H9 (cell line): Measurements from ENCODE around the gene TRPC6. TPM values are rescaled to one million over a fixed set of nuclear protein-coding genes. Genes with fewer than 3 reads are reported as not detected.
A peak's percentile ranks its signal among the peaks of the same experiment; 100 is the strongest.

Experiments used
- DNase-seq: peaks from one replicate; pipeline ENCODE4 v3.0.0-alpha.2; 2017
- H2AFZ ChIP-seq: one replicate; pipeline ENCODE4 v1.6.1; 2013; ENCODE audit warnings: mild to moderate bottlenecking, low read length, control low read depth, moderate library complexity
- H2AK5ac ChIP-seq: 2 replicates; pipeline ENCODE4 v1.6.1; 2013; ENCODE audit warnings: low read length, control low read depth, mixed read lengths; ENCODE audit not compliant: insufficient read length
- H2BK120ac ChIP-seq: one replicate; pipeline ENCODE4 v1.6.1; 2013; ENCODE audit warnings: low read depth, mild to moderate bottlenecking, low read length, control low read depth, inconsistent platforms; ENCODE audit not compliant: poor library complexity, severe bottlenecking
- H2BK12ac ChIP-seq: 2 replicates; pipeline ENCODE4 v1.6.1; 2013; ENCODE audit warnings: low read length, control low read depth, mixed read lengths, low read depth; ENCODE audit not compliant: insufficient read length
- H2BK15ac ChIP-seq: 2 replicates; pipeline ENCODE4 v1.6.1; 2013; ENCODE audit warnings: low read depth, low read length, control low read depth
- H2BK20ac ChIP-seq: one replicate; pipeline ENCODE4 v1.6.1; 2013; ENCODE audit warnings: low read depth, mild to moderate bottlenecking, low read length, control low read depth, inconsistent platforms; ENCODE audit not compliant: poor library complexity, severe bottlenecking
- H2BK5ac ChIP-seq: 2 replicates; pipeline ENCODE4 v1.6.1; 2013; ENCODE audit warnings: low read length, control low read depth, mixed read lengths; ENCODE audit not compliant: insufficient read length
- H3K14ac ChIP-seq: 2 replicates; pipeline ENCODE4 v1.6.1; 2013; ENCODE audit warnings: low read length, control low read depth; ENCODE audit not compliant: insufficient read depth
- H3K18ac ChIP-seq: 2 replicates; pipeline ENCODE4 v1.6.1; 2013; ENCODE audit warnings: low read depth, mild to moderate bottlenecking, mixed read lengths, low read length, control low read depth; ENCODE audit not compliant: insufficient read length
- H3K23ac ChIP-seq: 2 replicates; pipeline ENCODE4 v1.6.1; 2013; ENCODE audit warnings: low read length, control low read depth, mixed read lengths, low read depth; ENCODE audit not compliant: insufficient read length
- H3K23me2 ChIP-seq: 2 replicates; pipeline ENCODE4 v1.6.1; 2013; ENCODE audit warnings: low read depth, mild to moderate bottlenecking, mixed read lengths, low read length, control low read depth; ENCODE audit not compliant: insufficient read length, poor library complexity, severe bottlenecking
- H3K27ac ChIP-seq: 2 replicates; pipeline ENCODE4 v1.5.1; 2013; ENCODE audit warnings: low read length, control low read depth, mixed read lengths, low read depth; ENCODE audit not compliant: insufficient read length
- H3K27me3 ChIP-seq: 2 replicates; pipeline ENCODE4 v1.6.1; 2013; ENCODE audit warnings: low read length, control low read depth, inconsistent platforms; ENCODE audit not compliant: insufficient read depth
- H3K4ac ChIP-seq: 2 replicates; pipeline ENCODE4 v1.6.1; 2013; ENCODE audit warnings: low read depth, mild to moderate bottlenecking, control low read depth, inconsistent platforms, low read length, moderate library complexity
- H3K4me1 ChIP-seq: 2 replicates; pipeline ENCODE4 v1.6.1; 2013; ENCODE audit warnings: low read length, control low read depth, inconsistent platforms; ENCODE audit not compliant: insufficient read depth
- H3K4me2 ChIP-seq: 2 replicates; pipeline ENCODE4 v1.6.1; 2013; ENCODE audit warnings: low read length, control low read depth, mixed read lengths; ENCODE audit not compliant: insufficient read length, insufficient read depth
- H3K56ac ChIP-seq: 2 replicates; pipeline ENCODE4 v1.6.1; 2013; ENCODE audit warnings: low read depth, mild to moderate bottlenecking, mixed read lengths, low read length, control low read depth; ENCODE audit not compliant: insufficient read length
- H3K79me1 ChIP-seq: 2 replicates; pipeline ENCODE4 v1.6.1; 2013; ENCODE audit warnings: low read depth, mild to moderate bottlenecking, moderate library complexity, low read length, control low read depth, inconsistent platforms; ENCODE audit not compliant: insufficient read depth, poor library complexity, severe bottlenecking
- H3K79me2 ChIP-seq: 2 replicates; pipeline ENCODE4 v1.6.1; 2013; ENCODE audit warnings: low read length, control low read depth, inconsistent platforms; ENCODE audit not compliant: insufficient read depth
- H3K9ac ChIP-seq: 2 replicates; pipeline ENCODE4 v1.6.1; 2013; ENCODE audit warnings: low read length, control low read depth, mixed read lengths; ENCODE audit not compliant: insufficient read length; ENCODE audit errors: extremely low read depth
- H3K9me3 ChIP-seq: one replicate; pipeline ENCODE4 v1.6.1; 2013; ENCODE audit warnings: low read depth, low read length, inconsistent platforms; ENCODE audit not compliant: control insufficient read depth
- H3T11ph ChIP-seq: one replicate; pipeline ENCODE4 v1.6.1; 2013; ENCODE audit warnings: mild to moderate bottlenecking, low read length, control low read depth, inconsistent platforms
- H4K20me1 ChIP-seq: one replicate; pipeline ENCODE4 v1.6.1; 2013; ENCODE audit not compliant: control insufficient read depth, insufficient read length, insufficient read depth
- H4K5ac ChIP-seq: 2 replicates; pipeline ENCODE4 v1.6.1; 2013; ENCODE audit warnings: low read depth, mild to moderate bottlenecking, mixed read lengths, low read length, control low read depth; ENCODE audit not compliant: insufficient read length
- H4K8ac ChIP-seq: replicated peaks from 2 replicates; pipeline ENCODE4 v1.6.1; 2013; ENCODE audit warnings: low read length, control low read depth, mixed read lengths, low read depth; ENCODE audit not compliant: insufficient read length
- H4K91ac ChIP-seq: 2 replicates; pipeline ENCODE4 v1.6.1; 2013; ENCODE audit warnings: low read depth, mild to moderate bottlenecking, moderate library complexity, mixed read lengths, low read length, control low read depth; ENCODE audit not compliant: insufficient read length
- H3K27ac Mint-ChIP-seq, 3 experiments: 2 replicates in 2 of 3; 3 replicates in 1 of 3; pipeline ENCODE4 v1.8.0; 2020 to 2021; ENCODE audit warnings: mixed read lengths in 3 of 3, mild to moderate bottlenecking in 1 of 3, moderate library complexity in 1 of 3
- H3K27me3 Mint-ChIP-seq: 2 replicates; pipeline ENCODE4 v1.8.0; 2021; ENCODE audit warnings: low read depth, mild to moderate bottlenecking, moderate library complexity, mixed read lengths
- H3K36me3 Mint-ChIP-seq, 3 experiments: 2 replicates in 2 of 3; 3 replicates in 1 of 3; pipeline ENCODE4 v1.8.0; 2020 to 2021; ENCODE audit warnings: low read depth in 3 of 3, mixed read lengths in 3 of 3; ENCODE audit not compliant: insufficient read depth in 1 of 3
- H3K4me1 Mint-ChIP-seq, 2 experiments: 2 replicates each; pipeline ENCODE4 v1.8.0; 2020; ENCODE audit warnings: mixed read lengths in 2 of 2
- H3K4me3 Mint-ChIP-seq, 2 experiments: 2 replicates in 1 of 2; 3 replicates in 1 of 2; pipeline ENCODE4 v1.8.0; 2020 to 2021; ENCODE audit warnings: mild to moderate bottlenecking in 2 of 2, mixed read lengths in 2 of 2, moderate library complexity in 1 of 2
- H3K9me3 Mint-ChIP-seq, 2 experiments: 2 replicates in 1 of 2; 3 replicates in 1 of 2; pipeline ENCODE4 v1.8.0; 2020; ENCODE audit warnings: mild to moderate bottlenecking in 2 of 2, mixed read lengths in 2 of 2, moderate library complexity in 1 of 2
- WGBS: extraction: QIAGEN DNeasy Blood & Tissue Kit; methylation state at CpG from one replicate; pipeline ENCODE4 v1.1.7; 2013; ENCODE audit warnings: missing lambda C conversion rate, low lambda C conversion rate, mixed read lengths; ENCODE audit not compliant: insufficient read length; ENCODE audit errors: extremely low coverage; 5-methylcytosine and 5-hydroxymethylcytosine counted together
- total RNA-seq: library from RNA; stranded (reverse); gene quantifications from 2 replicates; pipeline ENCODE4 v1.2.1, GENCODE V29; 2021
- TF ChIP-seq, protein P1 (sequence below): fragments of 200-600 bp; sonication (generic); conservative IDR thresholded peaks from 3 replicates; pipeline ENCODE4 v1.8.0; 2021; ENCODE audit warnings: antibody characterized with exemption, mild to moderate bottlenecking

Gene TRPC6
- total RNA-seq, 1 experiment from 2014 or later, result 14.4 TPM

DNA sequence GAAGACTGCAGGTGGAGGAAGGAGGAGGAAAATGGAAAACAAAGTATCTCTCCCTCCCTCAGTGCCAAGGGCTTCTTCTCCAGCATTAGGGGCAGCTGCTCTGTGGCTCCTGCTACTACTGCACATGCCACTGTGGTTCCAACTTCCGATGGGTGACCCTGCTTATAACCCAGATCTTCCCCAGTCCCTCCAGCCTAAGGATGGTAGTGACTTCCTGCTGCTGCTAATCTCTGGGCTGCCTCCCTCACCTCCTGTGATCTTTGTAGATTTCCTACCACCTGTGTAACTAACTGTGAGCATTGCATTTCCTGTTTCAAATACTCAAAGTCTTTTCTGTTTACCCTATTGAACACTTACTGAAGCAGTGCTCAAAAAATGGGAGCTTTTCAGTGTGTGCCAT is 28.7 kb upstream of the TRPC6 start:
- Mint-ChIP-seq H3K4me3 (no peak overlapping the region), H3K9me3 (no peaks in the 10 kb centered on the region), H3K27me3 (no peaks in the 10 kb centered on the region), H3K36me3 (no peaks in the 10 kb centered on the region), H3K27ac (peak overlapping the region in 1 of 3 experiments; percentile 76; a peak in 1 of 7 replicates), H3K4me1 (peaks cover 15 to 16% of the 10 kb centered on the region in 2 experiments)
- no peak overlapping the region for H2BK12ac ChIP-seq
- H4K8ac ChIP-seq, result no peak overlapping the region
- no peaks in the 10 kb centered on the region for H3K27me3 ChIP-seq
- no peak overlapping the region for H3T11ph ChIP-seq
- H2AK5ac ChIP-seq, result no peak overlapping the region
- no peak overlapping the region for H2BK20ac ChIP-seq
- H4K20me1 ChIP-seq, result no peaks in the 10 kb centered on the region
- H3K4me1 ChIP-seq, result peaks cover 1% of the 10 kb centered on the region; the same call in 1 of the 2 replicates
- TF ChIP-seq, protein P1, sequence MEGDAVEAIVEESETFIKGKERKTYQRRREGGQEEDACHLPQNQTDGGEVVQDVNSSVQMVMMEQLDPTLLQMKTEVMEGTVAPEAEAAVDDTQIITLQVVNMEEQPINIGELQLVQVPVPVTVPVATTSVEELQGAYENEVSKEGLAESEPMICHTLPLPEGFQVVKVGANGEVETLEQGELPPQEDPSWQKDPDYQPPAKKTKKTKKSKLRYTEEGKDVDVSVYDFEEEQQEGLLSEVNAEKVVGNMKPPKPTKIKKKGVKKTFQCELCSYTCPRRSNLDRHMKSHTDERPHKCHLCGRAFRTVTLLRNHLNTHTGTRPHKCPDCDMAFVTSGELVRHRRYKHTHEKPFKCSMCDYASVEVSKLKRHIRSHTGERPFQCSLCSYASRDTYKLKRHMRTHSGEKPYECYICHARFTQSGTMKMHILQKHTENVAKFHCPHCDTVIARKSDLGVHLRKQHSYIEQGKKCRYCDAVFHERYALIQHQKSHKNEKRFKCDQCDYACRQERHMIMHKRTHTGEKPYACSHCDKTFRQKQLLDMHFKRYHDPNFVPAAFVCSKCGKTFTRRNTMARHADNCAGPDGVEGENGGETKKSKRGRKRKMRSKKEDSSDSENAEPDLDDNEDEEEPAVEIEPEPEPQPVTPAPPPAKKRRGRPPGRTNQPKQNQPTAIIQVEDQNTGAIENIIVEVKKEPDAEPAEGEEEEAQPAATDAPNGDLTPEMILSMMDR, result no peak
- H3K23me2 ChIP-seq, result no peaks in the 10 kb centered on the region
- no peak overlapping the region for H3K4ac ChIP-seq
- H2AFZ ChIP-seq, result no peak overlapping the region
- no CpG with 5 or more reads among the region's 1 CpG for WGBS
- no peak for DNase-seq
- no peak overlapping the region for H2BK120ac ChIP-seq
- H3K79me1 ChIP-seq, result no peaks in the 10 kb centered on the region
- no peak overlapping the region for H3K56ac ChIP-seq
- H3K4me2 ChIP-seq, result no peak overlapping the region
- no peak overlapping the region for H2BK5ac ChIP-seq
- H3K27ac ChIP-seq, result no peak overlapping the region
- H3K79me2 ChIP-seq, result no peaks in the 10 kb centered on the region
- H4K91ac ChIP-seq, result no peak overlapping the region
- no peak overlapping the region for H3K9ac ChIP-seq
- H3K9me3 ChIP-seq, result no peaks in the 10 kb centered on the region
- no peak overlapping the region for H2BK15ac ChIP-seq
- no peak overlapping the region for H3K18ac ChIP-seq
- H3K14ac ChIP-seq, result no peak overlapping the region
- H4K5ac ChIP-seq, result no peak overlapping the region
- no peak overlapping the region for H3K23ac ChIP-seq
